Measurements from ENCODE around the gene NPM1. TPM values are rescaled to one million over a fixed set of nuclear protein-coding genes. Genes with fewer than 3 reads are reported as not detected.

The NPM1 gene
- total and polyA plus RNA-seq, 4 donors, result 496 to 4,113 (median 1,233) TPM

DNA sequence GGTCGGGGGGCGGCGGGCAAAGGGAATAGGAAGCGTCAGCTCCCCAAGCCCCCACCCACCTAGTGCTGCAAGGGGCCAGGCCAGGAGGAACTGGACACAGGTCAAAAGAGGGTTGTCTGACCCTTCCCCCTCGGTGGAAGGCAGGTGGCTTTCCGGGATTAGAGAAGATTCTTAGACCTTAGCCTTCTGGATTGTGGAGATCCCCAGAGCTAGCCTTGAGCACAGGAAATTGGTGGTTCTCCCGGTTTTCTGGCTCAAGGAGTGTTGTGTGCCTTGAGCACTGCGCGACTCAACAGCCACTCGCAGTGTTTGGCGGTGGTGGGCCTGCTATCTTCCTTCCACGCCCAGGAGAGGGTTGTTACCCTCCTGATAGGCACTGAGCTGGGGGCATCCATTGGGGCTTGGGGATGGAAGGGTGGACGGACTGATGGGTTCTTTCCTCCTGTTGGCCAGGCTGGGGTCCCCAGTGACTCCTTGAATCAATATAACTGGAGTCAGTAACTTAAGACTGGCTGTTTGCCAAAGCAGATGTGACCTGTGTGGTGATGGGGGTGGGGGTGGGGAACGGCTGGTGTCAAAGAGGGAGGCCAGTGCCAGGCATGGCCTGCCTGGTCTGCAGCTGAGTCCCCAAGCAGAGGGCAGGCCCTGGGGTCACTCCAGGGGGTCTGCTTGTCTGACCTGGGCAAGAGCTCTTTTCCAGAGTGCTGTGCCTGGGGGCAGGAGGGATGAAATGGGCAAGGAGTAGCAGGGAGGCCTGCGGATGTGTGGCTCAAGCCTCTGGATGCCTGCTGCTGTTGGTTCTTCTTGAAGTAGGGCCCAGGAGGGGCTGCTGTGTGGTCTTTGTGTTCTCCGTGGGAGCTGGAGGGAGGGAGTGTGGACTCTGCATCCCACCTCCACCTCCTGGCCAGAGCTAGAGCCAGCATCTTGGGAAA, 33.9 kb downstream of the NPM1 start:
- Histone ChIP-seq H3K27ac (ENCODE audit: low read depth in 1 of 2, low read length in 2 of 2) (no peak overlapping the region), H3K4me3 (ENCODE audit: low read length in 2 of 2) (no peak overlapping the region), H3K9me3 (ENCODE audit: control insufficient read depth, low read length) (no peaks in the 10 kb centered on the region), H3K27me3 (ENCODE audit: control insufficient read depth in 1 of 2, insufficient read depth in 2 of 2, low read length in 1 of 2) (no peaks in the 10 kb centered on the region), H3K36me3 (ENCODE audit: control insufficient read depth in 1 of 2, insufficient read depth in 2 of 2, low read length in 1 of 2) (no peaks in the 10 kb centered on the region), H3K4me1 (ENCODE audit: control insufficient read depth in 1 of 2, insufficient read depth in 2 of 2, low read length in 2 of 2) (no peaks in the 10 kb centered on the region)
- no peak for DNase-seq
- 72 to 83% methylated on average over 13 to 16 of the region's 16 CpGs for WGBS, 2 donors
- intact Hi-C loops (cut with DNase I), result loop anchor here (5.0 to 10.0 kb wide), 3 partner anchors 61 to 603 kb away; no protein-coding TSS in a partner anchor
- no peak for ATAC-seq (ENCODE audit: low FRiP score)

DNA sequence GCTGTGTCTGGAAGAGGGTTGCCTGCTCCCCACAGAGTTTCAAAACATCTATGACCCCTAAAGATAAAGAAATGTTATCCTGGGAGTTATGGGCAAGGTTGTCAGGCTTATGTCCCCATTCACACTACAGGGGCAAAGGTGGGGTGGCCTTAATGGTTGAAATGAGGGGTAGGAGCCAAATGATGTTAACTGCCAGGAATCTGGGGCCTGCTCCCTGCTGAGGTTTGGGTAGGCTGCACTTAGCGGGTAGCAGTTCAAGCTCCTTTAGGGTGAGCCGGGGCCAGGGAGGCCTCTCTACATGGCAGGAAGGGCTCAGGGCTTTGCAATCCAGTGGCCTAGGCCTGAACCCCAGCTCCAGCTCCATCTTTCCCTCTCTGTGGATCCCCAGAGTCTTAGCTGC, 34.8 kb downstream of the NPM1 start:
- Histone ChIP-seq H3K27ac (ENCODE audit: low read depth in 1 of 2, low read length in 2 of 2) (no peak overlapping the region), H3K9me3 (ENCODE audit: control insufficient read depth, low read length) (no peaks in the 10 kb centered on the region), H3K27me3 (ENCODE audit: control insufficient read depth in 1 of 2, insufficient read depth in 2 of 2, low read length in 1 of 2) (no peaks in the 10 kb centered on the region), H3K36me3 (ENCODE audit: control insufficient read depth in 1 of 2, insufficient read depth in 2 of 2, low read length in 1 of 2) (no peaks in the 10 kb centered on the region), H3K4me3 (ENCODE audit: low read length in 2 of 2) (no peak overlapping the region), H3K4me1 (ENCODE audit: control insufficient read depth in 1 of 2, insufficient read depth in 2 of 2, low read length in 2 of 2) (no peaks in the 10 kb centered on the region)
- DNase-seq, result no peak
- no peak for ATAC-seq (ENCODE audit: low FRiP score)
- 93 to 99% methylated on average over 2 of the region's 2 CpGs for WGBS, 2 donors
- intact Hi-C loops (cut with DNase I), result loop anchor here (5.0 to 10.0 kb wide), 3 partner anchors 60 to 602 kb away; no protein-coding TSS in a partner anchor

DNA sequence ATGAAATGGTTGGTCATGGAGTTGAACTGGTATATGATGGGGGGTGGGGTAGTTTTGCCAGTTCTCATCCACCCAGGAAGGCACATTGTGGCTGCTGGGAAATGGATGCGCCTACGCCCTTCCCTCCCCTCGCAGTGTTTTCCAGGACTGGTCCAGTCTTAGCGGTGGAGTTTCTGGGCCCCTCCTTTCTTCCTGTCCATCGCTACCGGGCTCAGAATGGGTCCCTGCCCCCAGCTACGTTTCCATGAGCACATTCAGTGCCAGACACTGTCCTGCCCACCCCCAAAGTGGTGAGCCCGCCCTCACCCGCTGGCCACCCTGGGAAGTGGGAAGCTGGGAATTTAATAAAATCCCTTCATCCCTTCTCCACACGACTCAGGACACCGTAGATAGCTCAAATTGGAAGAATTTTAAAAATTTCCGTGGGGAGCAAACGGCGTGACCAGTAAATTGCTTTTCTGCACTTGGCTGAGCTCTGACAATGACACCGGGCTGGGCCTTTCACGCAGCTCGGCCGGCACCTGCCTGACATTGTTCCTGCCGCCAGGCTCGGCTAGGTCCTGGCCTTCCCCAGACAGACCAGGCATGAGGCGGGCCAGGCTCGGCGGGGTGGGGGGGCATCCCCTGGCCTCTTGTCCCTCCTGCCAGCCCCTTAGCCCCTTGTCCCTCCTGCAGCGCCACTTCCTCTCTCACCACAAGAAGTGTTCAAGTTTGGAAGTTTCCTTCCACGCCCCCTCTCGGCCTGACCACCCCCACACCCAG, 35.4 kb downstream of the NPM1 start:
- Histone ChIP-seq H3K27me3 (ENCODE audit: control insufficient read depth in 1 of 2, insufficient read depth in 2 of 2, low read length in 1 of 2) (no peaks in the 10 kb centered on the region), H3K27ac (ENCODE audit: low read depth in 1 of 2, low read length in 2 of 2) (no peak overlapping the region), H3K9me3 (ENCODE audit: control insufficient read depth, low read length) (no peaks in the 10 kb centered on the region), H3K4me1 (ENCODE audit: control insufficient read depth in 1 of 2, insufficient read depth in 2 of 2, low read length in 2 of 2) (no peaks in the 10 kb centered on the region), H3K36me3 (ENCODE audit: control insufficient read depth in 1 of 2, insufficient read depth in 2 of 2, low read length in 1 of 2) (no peaks in the 10 kb centered on the region), H3K4me3 (ENCODE audit: low read length in 2 of 2) (no peak overlapping the region)
- DNase-seq (no peak), ATAC-seq (ENCODE audit: low FRiP score) (no peak)
- 96 to 98% methylated on average over 24 to 26 of the region's 26 CpGs for WGBS, 2 donors
- intact Hi-C loops (cut with DNase I), result loop anchor here (5.0 to 10.0 kb wide), 3 partner anchors 59 to 602 kb away; no protein-coding TSS in a partner anchor

DNA sequence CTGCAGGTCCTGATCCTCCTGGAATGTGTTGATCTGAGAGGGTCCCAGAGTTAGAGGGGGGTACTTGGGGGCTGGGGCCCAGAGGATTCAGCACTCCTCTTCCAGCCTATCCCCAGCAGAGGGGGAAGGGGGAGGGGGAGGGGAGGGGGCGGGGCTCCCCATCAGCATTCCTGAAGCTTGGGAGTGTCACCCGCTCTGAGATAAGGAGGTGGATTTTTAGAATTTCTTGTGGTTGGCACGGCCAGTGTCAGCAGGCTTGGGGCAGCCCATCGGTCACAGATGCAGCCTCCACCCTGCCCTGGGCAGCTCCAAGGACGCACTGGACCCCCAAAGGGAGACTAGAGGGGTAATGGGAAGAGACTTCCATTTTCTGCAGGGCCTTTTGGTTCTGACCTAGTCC, 37.1 kb downstream of the NPM1 start:
- no peaks in the 10 kb centered on the region for H3K4me1 ChIP-seq (ENCODE audit: control insufficient read depth in 1 of 2, insufficient read depth in 2 of 2, low read length in 2 of 2)

DNA sequence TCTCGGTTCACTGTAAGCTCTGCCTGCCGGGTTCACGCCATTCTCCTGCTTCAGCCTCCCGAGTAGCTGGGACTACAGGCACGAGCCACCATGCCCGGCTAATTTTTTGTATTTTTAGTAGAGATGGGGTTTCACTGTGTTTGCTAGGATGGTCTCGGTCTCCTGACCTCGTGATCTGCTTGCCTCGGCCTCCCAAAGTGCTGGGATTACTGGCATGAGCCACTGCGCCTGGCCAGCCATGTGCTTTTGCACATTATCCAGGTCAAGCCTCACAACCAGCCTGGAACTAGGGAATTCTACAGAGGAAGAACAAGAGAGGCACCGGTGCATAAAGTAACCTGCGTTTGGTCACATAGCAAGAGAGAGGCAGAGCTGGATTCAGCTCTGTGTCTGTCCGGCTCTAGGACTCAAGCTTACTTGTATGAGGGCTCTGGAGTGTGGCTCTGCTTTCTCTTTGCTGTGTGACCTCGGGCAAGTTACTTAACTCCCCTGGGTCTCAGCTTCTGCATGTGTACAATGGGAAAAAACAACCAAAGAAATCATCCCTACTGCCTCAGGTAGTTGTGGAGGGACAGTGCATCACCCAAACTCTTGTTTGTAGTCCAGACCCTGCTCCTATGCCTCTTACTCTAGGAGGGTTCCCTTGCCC, 38.1 kb downstream of the NPM1 start:
- Histone ChIP-seq H3K36me3 (ENCODE audit: control insufficient read depth in 1 of 2, insufficient read depth in 2 of 2, low read length in 1 of 2) (no peaks in the 10 kb centered on the region), H3K4me1 (ENCODE audit: control insufficient read depth in 1 of 2, insufficient read depth in 2 of 2, low read length in 2 of 2) (no peaks in the 10 kb centered on the region), H3K9me3 (ENCODE audit: control insufficient read depth, low read length) (no peaks in the 10 kb centered on the region), H3K27me3 (ENCODE audit: control insufficient read depth in 1 of 2, insufficient read depth in 2 of 2, low read length in 1 of 2) (no peaks in the 10 kb centered on the region), H3K27ac (ENCODE audit: low read depth in 1 of 2, low read length in 2 of 2) (no peak overlapping the region), H3K4me3 (ENCODE audit: low read length in 2 of 2) (no peak overlapping the region)
- DNase-seq (no peak), ATAC-seq (ENCODE audit: low FRiP score) (no peak)
- 91 to 93% methylated on average over 14 of the region's 14 CpGs for WGBS, 2 donors
- intact Hi-C loops (cut with DNase I), result loop anchor here in 1 of 2 donors (10.0 kb wide), 2 partner anchors 169 to 599 kb away; no protein-coding TSS in a partner anchor

More for the DNA sequence above, 37.1 kb downstream of the NPM1 start:
- ATAC-seq (ENCODE audit: low FRiP score) (no peak), DNase-seq (no peak)
- Histone ChIP-seq H3K9me3 (ENCODE audit: control insufficient read depth, low read length) (no peaks in the 10 kb centered on the region), H3K27ac (ENCODE audit: low read depth in 1 of 2, low read length in 2 of 2) (no peak overlapping the region), H3K4me3 (ENCODE audit: low read length in 2 of 2) (no peak overlapping the region), H3K36me3 (ENCODE audit: control insufficient read depth in 1 of 2, insufficient read depth in 2 of 2, low read length in 1 of 2) (no peaks in the 10 kb centered on the region), H3K27me3 (ENCODE audit: control insufficient read depth in 1 of 2, insufficient read depth in 2 of 2, low read length in 1 of 2) (no peaks in the 10 kb centered on the region)
- 74 to 84% methylated on average over 4 to 5 of the region's 5 CpGs for WGBS, 2 donors
- intact Hi-C loops (cut with DNase I), result loop anchor here (5.0 to 10.0 kb wide), 3 partner anchors 58 to 600 kb away; no protein-coding TSS in a partner anchor

DNA sequence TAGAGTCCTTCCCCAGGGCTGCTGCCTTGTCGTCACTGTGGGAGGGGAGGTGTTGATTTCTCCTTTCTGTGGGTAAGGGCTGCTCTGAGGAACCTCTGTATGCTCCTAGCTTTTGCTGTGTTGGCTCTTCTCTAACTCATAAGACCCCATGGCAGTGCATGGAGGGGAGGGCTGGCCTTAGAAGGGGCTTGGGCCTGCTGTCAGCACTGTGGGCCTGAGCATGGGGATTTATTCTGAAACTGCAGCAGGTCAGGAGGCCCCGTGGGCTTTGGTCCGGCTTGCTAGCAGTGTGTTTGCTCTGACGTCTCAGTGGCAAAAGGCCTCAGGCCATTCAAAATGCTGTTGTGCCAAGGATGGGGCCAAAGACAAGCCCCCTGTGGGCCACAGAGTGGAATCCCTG, 38.6 kb downstream of the NPM1 start:
- ATAC-seq (ENCODE audit: low FRiP score) (no peak), DNase-seq (no peak)
- no peaks in the 10 kb centered on the region for H3K4me1 ChIP-seq (ENCODE audit: control insufficient read depth in 1 of 2, insufficient read depth in 2 of 2, low read length in 2 of 2)
- H3K4me3 ChIP-seq (ENCODE audit: low read length in 2 of 2), result no peak overlapping the region
- H3K27ac ChIP-seq (ENCODE audit: low read depth in 1 of 2, low read length in 2 of 2), result no peak overlapping the region
- intact Hi-C loops (cut with DNase I), result loop anchor here in 1 of 2 donors (10.0 kb wide), 2 partner anchors 169 to 599 kb away; no protein-coding TSS in a partner anchor
- no peaks in the 10 kb centered on the region for H3K9me3 ChIP-seq (ENCODE audit: control insufficient read depth, low read length)
- no peaks in the 10 kb centered on the region for H3K36me3 ChIP-seq (ENCODE audit: control insufficient read depth in 1 of 2, insufficient read depth in 2 of 2, low read length in 1 of 2)
- H3K27me3 ChIP-seq (ENCODE audit: control insufficient read depth in 1 of 2, insufficient read depth in 2 of 2, low read length in 1 of 2), result no peaks in the 10 kb centered on the region
- WGBS, 2 donors, result 69 to 81% methylated on average over 4 of the region's 4 CpGs

DNA sequence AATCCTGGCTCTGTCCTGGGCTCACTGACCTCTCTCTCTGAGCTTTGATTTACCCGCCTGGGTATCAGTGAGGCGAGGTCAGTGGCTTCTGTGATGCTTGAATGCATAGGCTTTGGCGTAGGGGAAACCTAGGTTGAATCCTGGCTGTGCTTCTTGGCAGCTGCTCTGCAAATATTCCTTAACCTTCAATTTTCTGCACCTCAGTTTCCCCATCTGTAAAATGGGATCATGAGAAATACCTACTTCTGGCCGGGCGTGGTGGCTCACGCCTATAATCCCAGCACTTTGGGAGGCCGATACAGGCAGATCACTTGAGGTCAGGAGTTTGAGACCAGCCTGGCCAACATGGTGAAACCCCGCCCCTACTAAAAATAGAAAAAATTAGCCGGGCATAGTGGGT, 39.0 kb downstream of the NPM1 start:
- WGBS, 2 donors, result 89 to 90% methylated on average over 9 of the region's 9 CpGs
- ATAC-seq (ENCODE audit: low FRiP score) (no peak), DNase-seq (no peak)
- Histone ChIP-seq H3K36me3 (ENCODE audit: control insufficient read depth in 1 of 2, insufficient read depth in 2 of 2, low read length in 1 of 2) (no peaks in the 10 kb centered on the region), H3K27ac (ENCODE audit: low read depth in 1 of 2, low read length in 2 of 2) (no peak overlapping the region), H3K9me3 (ENCODE audit: control insufficient read depth, low read length) (no peaks in the 10 kb centered on the region), H3K4me3 (ENCODE audit: low read length in 2 of 2) (no peak overlapping the region), H3K27me3 (ENCODE audit: control insufficient read depth in 1 of 2, insufficient read depth in 2 of 2, low read length in 1 of 2) (no peaks in the 10 kb centered on the region), H3K4me1 (ENCODE audit: control insufficient read depth in 1 of 2, insufficient read depth in 2 of 2, low read length in 2 of 2) (no peaks in the 10 kb centered on the region)
- intact Hi-C loops (cut with DNase I), result loop anchor here in 1 of 2 donors (10.0 kb wide), 2 partner anchors 168 to 598 kb away; no protein-coding TSS in a partner anchor

Measured in aorta (tissue), 5 donors.